ENCODE data around the gene RAD9B. TPM values are rescaled to one million over a fixed set of nuclear protein-coding genes. Genes with fewer than 3 reads are reported as not detected.
A peak's percentile ranks its signal among the peaks of the same experiment; 100 is the strongest.

Gene RAD9B
- total and polyA plus RNA-seq, 9 of the 15 experiments (the other 6 are each of a cell fraction or from before 2014, with no cell fraction given): 0.05 to 0.83 (median 0.32) TPM

GRCh38 chr12:110468214-110469048 lies 33.7 kb upstream of the RAD9B start, which contains the start of the genes FAM216A and GPN3 (continued):
- TF ChIP-seq USF1 (CRISPR knock-in tag; IDR thresholded peaks at IDR 0.05): peak; percentile 83
- peak in 1 of 2 experiments; percentile 57; a peak in 3 of 4 replicates for TF ChIP-seq ARNT (IDR thresholded peaks at IDR 0.05)
- no peak for TF ChIP-seq GATAD2B (IDR thresholded peaks at IDR 0.05; ENCODE audit: borderline replicate concordance)
- peak; percentile 19; the same call in 1 of the 2 replicates for TF ChIP-seq FOXP1 (CRISPR knock-in tag; IDR thresholded peaks at IDR 0.05)
- TF ChIP-seq NR1H2 (CRISPR knock-in tag; IDR thresholded peaks at IDR 0.05): 0 out of 2 replicates have a peak, but pooled peaks have one; percentile 69
- peak; percentile 95 for TF ChIP-seq TFAP4 (CRISPR knock-in tag; IDR thresholded peaks at IDR 0.05; ENCODE audit: borderline replicate concordance)
- peak; percentile 85 for TF ChIP-seq MECOM (CRISPR knock-in tag; IDR thresholded peaks at IDR 0.05)
- TF ChIP-seq XRCC4 (IDR thresholded peaks at IDR 0.05; ENCODE audit: extremely low read depth, insufficient read depth, insufficient read length): no peak
- TF ChIP-seq DLX4 (CRISPR knock-in tag; IDR thresholded peaks at IDR 0.05): no peak
- TF ChIP-seq TRIM24 (IDR thresholded peaks at IDR 0.05): peak; percentile 12 to 57; a peak in 2 of 4 replicates
- TF ChIP-seq ZNF274 (IDR thresholded peaks at IDR 0.05; ENCODE audit: borderline replicate concordance, low read depth, low read length): no peak
- TF ChIP-seq CEBPB (tag; IDR thresholded peaks at IDR 0.05): no peak
- no peak for TF ChIP-seq TSC22D4 (tag; IDR thresholded peaks at IDR 0.05)
- TF ChIP-seq ZNF431 (CRISPR knock-in tag; IDR thresholded peaks at IDR 0.05): peak; percentile 1; the same call in 1 of the 2 replicates
- peak; percentile 97 for TF ChIP-seq MAX (CRISPR knock-in tag; IDR thresholded peaks at IDR 0.05)
- no peak for TF ChIP-seq PHTF2 (CRISPR knock-in tag; IDR thresholded peaks at IDR 0.05)
- peak; percentile 27; the same call in 1 of the 2 replicates for TF ChIP-seq SAFB (IDR thresholded peaks at IDR 0.05; ENCODE audit: borderline replicate concordance, low read depth, low read length)
- TF ChIP-seq MXI1 (IDR thresholded peaks at IDR 0.05; ENCODE audit: low read depth, low read length): 0 out of 2 replicates have a peak, but pooled peaks have one; percentile 12
- TF ChIP-seq ZBTB5 (IDR thresholded peaks at IDR 0.05): no peak

Data from K562 (cell line).